SKM-1 (cell line): ENCODE data around the gene SERTAD3.
A peak's percentile ranks its signal among the peaks of the same experiment; 100 is the strongest.
"Not testable (repeated sequence)": the region's sequence is repeated elsewhere in the genome, so short reads cannot be mapped to it uniquely, and the experiment has no call there.

ENCODE experiments used
- DNase-seq: peaks from one replicate; lab custom pipeline; 2025; ENCODE audit not compliant: unreplicated experiment; lab: John Stamatoyannopoulos, UW

The SERTAD3 gene, protein sequence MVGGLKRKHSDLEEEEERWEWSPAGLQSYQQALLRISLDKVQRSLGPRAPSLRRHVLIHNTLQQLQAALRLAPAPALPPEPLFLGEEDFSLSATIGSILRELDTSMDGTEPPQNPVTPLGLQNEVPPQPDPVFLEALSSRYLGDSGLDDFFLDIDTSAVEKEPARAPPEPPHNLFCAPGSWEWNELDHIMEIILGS

DNA sequence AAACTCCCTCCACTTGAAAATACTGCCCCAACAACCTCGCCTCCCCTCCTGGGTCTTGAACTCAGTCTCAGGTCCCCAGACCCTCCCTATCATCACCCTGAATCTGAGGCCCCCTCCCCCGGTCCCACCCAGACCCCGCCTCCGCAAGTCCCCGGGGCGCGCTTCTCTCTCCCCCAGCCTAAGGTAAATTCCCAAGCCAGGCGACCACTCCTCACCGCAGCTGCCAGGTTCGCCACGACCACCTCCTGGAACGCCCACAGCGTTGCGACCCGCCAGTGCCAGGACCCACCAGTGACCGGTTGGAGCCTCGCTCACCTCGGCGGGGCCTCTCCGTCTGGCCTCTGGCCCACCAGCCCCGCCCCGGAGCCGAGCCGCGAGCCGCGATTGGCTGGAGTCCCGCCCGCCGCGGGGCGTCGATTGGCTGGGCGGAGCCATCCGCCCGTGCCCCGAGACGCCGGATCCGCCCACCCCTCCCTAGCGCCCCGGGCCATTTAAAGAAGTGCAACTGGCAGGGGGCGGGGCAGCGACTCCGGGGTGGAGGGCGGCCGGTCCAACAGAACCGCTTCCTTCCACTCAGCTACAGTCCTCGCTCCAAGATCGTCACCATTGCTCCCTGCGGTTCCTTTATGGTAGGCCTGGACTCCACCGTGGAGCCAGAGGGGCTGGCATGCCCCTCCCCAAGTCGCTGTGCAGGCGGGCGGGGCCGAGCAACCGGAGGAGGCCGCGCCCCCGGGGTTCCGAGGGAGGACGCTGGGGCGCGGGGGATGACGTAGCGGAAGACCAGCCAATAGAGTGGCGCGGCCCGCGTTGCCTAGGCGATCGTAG, at the start of gene SERTAD3:
Gene SERTAD3 (minus strand): TSS at position 336 of the 825 bp plus-strand sequence. CDS start 2,255 bp downstream, outside the sequence.
- peak; percentile 93 for DNase-seq

DNA sequence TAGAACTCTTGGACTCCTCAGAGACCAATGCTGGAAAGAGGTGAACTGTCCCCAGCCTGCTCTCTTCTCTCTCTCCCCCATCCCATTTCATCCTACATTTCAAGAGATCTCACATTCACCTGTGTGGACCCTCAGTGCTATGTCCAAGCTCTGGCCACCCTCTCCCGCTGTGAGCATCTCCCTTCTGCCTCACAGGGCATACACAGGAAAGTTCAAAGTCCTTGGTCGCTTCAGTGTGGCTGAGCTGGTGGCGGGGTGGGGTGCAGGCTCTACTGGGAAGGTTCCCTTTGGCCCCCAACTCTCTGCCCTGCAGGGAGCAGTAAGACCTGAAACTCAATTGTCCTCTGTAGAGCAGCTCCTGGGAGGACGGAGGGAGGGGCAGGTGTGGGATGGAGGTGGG, 49.6 kb upstream of the SERTAD3 start:
- no peak for DNase-seq

DNA sequence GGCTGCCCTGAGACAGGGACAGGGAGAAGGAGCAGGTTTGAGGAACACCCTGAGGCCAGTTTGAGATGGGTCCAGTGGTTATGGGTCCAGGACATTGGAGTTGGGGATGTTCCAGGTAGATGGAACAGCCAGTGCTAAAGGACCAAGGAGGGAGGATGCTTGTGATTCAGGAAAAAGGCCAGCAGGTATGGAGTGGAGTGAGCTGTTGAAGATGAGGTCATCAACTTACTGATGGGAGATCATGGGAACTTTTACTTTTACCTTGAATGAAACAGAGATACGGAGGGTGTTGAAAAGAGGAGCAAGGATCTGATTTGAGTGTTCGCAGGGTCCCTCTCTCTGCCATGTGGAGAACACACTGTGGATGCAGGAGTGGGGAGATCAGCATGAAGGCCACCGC, 48.1 kb upstream of the SERTAD3 start:
- DNase-seq = no peak

DNA sequence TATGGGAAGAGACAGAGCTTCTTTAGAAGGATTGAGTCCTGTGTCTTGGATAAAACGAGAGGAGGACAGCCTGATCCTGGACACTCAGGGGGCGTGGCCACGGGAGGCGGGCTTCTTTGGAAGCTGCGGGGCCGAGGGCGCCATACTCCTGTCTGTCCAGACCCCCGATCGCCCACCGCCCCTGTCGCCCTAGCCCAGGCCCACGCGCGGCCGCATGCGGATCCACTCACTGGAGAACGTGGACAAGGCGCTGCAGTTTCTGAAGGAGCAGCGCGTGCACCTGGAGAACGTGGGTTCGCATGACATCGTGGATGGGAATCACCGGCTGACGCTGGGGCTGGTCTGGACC, 45.7 kb upstream of the SERTAD3 start:
- DNase-seq = no peak

DNA sequence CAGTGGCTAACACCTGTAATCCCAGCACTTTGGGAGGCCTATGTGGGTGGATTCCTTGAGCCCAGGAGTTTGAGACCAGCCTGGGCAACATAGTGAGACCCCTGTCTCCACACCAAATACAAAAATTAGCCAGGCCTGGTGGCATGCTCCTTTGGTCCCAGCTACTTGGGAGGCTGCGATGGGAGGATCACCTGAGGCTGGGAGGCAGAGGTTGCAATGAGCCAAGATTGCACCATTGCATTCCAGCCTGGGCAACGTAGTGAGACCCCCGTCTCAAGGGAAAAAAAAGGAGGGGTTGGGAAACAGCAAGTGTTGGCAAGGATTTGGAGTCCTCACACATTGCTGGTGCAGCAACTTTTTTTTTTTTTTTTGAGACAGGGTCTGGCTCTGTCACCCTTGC, 41.9 kb upstream of the SERTAD3 start:
- DNase-seq = no peak

DNA sequence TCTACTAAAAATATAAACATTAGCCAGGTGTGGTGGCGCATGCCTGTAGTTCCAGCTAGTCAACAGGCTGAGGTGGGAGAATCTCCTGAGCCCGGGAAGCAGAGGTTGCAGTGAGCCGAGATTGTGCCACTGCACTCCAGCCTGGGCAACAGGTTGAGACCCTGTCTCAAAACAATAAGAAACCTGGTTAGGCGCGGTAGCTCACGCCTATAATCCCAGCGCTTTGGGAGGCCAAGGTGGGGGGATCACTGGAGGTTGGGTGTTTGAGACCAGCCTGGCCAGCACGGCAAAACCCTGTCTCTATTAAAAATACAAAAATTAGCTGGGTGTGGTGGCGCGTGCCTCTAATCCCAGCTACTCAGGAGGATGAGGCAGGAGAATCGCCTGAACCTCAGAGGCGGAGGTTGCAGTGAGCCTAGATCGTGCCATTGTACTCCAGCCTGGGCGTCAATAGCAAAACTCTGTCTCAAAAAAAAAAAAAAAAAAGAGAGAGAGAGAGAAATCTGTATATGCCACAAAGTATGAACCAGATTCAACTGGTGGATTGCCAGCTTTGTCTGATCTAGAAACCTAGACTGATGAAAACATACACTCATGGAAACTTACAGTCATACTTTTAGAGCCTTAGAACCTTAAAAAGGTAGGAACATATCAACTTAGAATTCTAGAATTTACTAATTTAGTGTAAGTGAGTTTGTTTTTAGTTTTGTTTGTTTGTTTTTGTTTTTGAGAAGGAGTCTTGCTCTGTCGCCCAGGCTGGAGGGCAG, 31.9 kb upstream of the SERTAD3 start:
- not testable (repeated sequence) for DNase-seq

DNA sequence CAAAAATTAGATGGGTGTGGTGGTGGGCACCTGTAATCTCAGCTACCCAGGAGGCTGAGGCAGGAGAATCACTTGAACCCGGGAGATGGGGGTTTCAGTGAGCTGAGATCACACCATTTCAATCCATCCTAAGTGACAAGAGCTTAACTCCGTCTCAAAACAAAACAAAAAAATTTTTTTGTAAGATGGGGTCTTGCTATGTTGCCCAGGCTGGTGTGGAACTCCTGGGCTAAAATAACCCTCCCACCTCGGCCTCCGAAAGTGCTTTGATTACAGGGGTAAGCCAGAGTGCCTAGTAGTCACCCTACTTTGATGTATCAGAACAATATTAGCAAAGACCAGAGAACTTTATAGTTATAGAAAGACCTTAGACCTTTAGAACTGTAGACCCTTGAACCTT, 30.6 kb upstream of the SERTAD3 start:
- no peak for DNase-seq

DNA sequence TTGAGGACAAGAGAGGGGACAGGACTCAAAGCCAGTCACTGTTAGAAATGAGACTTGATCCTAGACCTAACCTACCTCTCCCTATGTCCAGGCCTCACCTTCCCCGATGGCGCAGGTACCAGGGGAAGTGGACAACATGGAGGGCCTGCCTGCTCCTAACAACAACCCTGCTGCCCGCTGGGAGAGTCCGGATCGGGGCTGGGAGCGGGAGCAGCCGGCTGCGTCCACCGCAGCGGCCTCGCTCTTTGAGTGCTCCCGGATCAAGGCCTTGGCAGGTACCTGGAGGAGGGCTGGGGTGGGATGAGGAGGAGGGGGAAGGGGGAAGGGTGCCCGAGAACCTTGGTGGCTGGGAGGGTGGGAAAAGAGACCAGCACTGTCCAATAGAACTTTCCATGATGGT, 28.4 kb upstream of the SERTAD3 start:
- DNase-seq = no peak

DNA sequence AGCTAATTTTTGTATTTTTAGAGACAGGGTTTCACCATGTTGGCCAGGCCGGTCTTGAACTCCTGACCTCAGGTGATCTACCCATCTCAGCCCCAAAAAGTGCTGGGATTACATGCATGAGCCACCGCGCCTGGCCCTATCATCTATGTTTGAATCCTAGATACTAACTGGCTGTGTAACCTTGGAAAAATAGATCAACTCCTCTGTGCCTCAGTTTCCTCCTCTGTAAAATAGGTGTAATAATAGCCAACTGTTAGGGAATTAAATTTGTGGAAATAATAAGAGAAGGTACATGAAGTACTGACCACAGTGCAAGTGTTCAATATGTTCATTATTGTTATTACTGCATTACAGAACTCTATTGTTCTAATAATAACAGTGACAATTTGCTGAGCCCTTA, 27.0 kb upstream of the SERTAD3 start:
- DNase-seq = no peak

DNA sequence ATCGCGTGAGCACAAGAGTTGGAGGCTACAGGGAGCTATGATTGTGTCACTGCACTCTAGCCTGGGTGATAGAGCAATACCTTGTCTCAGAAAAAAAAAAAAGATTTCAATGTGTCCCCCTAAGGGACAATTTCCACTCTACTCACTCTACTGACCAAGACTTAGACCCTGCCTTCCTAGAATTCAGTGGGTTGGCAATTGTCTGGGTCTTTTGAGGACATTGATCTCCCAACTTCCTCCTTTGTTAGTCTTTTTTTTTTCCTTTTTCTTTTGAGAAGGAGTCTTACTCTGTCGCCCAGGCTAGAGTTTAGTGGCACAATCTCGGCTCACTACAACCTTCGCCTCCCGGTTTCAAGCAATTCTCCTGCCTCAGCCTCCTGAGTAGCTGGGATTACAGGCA, 24.9 kb upstream of the SERTAD3 start:
- DNase-seq = no peak

DNA sequence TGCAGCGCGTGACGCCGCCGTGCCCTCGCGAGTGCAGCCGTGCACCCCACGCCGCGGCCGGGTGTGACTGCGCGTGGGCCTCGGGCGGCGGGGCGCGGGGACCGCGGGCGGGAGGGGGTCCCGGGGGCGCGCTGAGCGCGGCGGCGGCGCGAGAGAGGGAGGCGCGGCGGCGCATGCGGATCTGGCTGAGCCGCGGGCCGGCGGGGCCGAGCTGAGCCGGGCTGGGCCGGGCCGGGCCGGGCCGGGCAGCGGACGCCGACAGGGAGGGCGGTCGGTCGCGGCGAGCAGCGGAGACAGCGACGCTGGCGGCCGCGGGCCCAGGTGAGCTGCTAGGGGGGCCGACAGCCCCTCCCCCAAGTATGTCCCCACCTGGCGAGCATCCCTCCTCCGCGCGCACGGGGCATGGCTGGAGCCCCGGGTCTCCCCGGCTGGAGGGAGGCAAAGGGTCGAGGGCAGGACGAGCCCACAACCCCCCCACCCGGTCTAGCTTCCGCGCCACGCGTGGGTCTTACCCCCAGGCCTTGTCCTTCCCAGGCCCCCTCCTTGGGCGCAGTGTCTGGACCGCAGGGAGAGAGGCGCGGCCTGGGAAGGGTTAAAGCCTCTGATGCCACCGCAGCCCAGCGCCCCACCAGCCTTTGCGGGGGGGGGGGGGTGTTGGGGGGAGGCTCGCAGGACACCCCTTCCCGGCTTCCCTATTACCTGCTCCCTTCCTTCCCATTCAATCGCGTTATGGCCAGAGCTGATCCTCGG, 23.0 kb upstream of the SERTAD3 start, which contains the start of gene SPTBN4:
Gene SPTBN4 (plus strand): TSS at position 17 of the 750 bp plus-strand sequence. CDS start 5,621 bp downstream, outside the sequence.
- no peak for DNase-seq

DNA sequence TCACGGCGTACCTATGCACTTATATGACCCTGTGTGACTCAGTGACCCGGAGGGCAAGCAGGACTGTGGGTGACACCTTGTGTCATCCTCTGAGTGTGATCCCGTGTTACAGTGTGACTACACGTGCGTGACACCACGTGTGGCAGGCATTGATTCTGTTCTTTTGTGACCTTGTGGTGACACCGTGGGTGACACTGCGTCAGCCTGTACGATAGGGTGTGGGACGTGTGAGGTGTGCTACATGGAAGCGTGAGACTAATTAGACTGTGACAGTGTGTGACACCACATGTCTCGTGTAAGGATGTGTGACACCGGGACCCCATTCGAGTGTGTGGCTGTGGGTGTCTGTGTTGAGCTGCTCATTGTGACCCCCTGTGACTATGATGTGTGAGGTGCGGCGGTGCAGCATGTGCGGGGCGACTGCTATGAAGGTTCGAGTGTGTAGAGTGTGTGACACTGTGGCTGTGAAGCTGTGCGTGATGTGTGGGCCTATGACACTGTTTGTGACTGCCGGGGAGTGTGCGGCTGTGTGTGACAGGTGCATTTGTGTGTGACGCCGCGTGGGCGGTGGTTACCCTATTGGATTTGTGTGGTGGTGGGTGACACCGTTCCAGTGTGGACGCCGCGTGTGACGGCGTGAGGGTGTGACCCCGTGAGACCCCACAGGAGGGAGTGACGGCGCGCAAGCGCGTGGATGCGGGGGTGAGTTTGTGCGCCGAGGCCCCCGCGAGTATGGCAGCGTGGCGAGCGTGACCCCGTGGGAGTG, 22.3 kb upstream of the SERTAD3 start:
- DNase-seq = no peak

DNA sequence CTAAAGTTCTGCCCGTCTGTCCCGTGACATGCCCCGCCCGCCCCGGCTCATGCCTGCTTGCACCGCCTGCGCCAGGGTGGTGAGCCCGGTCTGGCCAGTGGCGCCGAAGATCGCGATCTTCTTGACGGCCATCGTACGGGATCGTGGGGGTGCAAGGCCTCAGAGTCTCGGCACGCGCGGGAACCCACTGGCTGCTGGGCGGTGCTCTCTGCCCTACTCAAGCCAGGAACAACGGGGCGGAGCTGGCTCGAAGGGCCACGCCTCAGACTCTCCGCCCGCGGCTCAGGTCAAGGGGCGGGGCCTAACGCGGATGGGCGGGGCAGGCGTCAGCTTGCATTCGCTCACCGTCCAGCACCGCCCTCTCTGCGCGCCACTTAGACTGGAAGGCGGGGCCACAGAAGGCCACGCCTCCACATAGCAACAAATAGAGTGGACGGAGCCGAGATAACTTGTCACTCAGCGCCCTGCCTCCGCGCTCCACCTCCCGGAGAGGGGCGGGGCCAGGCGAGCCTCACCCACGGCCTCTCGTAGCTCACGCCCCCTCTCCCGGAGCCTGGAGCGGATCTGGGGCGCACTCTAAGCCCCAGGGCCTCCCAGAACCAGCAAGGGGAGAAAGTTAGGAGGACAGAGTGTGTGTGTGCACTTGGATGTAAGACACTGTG, 21.6 kb upstream of the SERTAD3 start, which contains the start of gene BLVRB:
Gene BLVRB (minus strand): TSS at position 189 of the 662 bp plus-strand sequence. CDS start 57 bp downstream, at position 132.
- peak; percentile 97 for DNase-seq

DNA sequence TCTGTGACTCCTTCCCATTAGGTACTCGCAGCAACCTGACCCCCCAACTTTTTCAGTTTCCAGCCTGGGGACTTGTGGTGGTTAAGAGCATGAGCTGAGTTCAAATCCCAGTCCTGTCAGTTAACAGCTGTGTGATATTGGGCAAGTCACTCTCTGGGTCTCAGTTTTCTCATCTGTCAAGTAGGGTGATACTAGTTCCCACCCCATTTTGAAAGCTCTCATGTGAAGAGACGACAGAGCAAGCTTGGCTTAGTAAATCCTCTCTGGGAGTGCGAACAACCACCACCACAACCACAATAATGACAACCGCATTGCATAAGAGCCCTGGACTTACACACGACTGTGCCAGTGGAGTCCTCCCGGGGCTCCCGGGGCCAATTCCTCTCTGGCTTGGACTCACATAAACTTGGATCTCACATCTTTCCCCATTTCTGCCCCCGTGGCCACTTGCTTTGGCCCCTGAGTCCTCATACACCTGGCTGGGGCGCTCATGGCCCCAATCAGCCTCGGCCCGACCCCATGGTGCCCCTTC, 21.0 kb upstream of the SERTAD3 start:
- DNase-seq = peak; percentile 88

DNA sequence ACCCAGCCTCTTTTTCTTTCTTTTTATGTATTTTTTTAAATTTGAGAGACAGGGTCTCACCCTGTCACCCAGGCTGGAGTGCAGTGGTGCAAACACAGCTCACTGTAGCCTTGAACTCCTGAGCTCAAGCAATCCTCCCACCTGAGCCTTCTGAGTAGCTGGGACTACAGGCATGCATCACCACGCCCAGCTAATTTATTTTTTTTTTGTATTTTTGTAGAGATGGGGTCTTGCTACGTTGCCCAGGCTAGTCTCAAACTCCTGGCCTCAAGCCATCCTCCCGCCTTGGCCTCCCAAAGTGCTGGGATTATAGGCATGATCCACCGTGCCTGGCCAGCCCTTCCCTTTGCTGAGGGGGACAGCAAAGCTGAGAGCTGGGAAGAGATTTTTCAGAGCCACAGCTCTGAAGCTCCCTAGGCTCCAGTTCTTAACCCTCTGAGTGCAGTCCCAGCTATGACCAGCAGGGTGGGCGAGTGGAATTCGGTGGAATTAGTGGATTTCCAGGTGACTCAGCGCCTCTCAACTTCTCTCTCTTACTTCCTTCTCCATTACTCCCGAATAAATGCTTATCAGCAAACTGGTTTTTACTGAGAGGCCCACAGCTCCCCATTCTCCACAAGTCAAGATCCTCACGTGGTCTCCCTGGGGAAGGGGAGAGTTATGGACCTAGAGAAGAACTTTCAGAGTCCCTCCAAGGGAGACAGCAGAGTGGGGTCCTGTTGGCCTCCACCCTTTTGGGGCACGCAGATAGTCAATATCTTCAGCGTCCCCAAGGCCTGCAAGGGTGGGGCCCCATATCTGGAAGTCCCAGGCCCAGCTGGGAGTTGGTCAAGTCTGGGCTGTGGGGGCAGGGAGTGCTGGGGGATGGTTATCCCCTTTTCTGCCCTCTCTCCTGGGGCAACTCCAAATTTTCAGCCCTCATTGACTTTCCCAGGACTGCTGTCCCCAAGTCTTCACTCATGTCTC, 20.2 kb upstream of the SERTAD3 start:
- peak; percentile 42 for DNase-seq

DNA sequence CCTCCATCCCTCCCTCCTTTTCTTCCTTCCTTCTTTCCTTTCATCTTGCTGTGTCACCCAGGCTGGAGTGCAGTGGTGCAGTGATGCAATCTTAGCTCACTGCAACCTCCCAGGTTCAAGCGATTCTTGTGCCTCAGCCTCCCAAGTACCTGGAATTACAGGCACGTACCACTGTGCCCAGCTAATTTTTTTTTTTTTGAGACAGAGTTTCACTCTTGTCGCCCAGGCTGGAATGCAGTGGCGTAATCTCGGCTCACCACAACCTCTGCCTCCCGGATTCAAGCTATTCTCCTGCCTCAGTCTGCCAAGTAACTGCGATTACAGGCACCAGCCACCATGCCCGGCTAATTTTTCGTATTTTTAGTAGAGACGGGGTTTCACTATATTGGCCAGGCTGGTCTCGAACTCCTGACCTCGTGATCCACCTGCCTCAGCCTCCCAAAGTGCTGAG, 19.5 kb upstream of the SERTAD3 start:
- DNase-seq = not testable (repeated sequence)

DNA sequence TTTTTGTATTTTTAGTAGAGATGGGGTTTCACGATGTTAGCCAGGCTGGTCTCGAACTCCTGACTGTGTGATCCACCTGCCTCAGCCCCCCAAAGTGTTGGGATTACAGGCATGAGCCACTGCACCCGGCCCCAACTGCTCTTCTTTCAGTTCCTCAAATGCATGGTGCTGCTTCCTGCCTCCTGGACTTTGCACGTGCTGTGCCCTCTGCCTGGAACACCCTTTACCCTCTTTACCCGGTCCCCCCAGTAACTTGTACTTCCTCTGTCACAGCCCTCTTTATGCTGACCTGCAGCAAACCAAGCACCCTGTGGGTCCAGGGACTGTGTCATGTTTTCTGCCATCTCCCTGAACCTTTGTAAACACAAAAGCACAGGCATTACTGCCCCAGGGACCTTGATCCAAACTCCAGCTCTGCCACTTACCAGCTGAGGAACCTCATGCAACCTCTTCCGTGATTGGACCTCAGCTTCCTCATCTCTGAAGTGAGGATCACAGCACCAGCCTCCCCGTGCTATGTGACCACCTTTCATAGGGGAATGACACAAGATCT, 17.6 kb upstream of the SERTAD3 start:
- peak; percentile 79 for DNase-seq

DNA sequence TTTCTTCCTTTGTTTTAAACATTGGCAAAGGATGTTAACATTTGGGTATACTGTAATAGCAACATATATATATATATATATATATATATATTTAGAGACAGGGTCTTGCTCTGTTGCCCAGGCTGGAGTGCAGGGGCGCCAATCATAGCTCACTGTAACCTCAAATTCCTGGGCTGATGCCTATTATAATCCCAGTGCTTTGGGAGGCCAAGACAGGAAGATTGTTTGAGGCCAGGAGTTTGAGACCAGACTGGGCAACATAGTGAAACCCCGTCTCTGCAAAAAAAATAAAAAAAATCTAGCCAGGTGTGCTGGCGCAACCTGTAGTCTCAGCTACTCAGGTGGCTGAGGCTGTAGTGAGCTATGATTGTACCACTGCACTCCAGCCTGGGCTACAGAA, 16.1 kb upstream of the SERTAD3 start:
- no peak for DNase-seq
